Subcutaneous adipose tissue (tissue), 4 donors: ENCODE results near the gene MSH5. TPM values are rescaled to one million over a fixed set of nuclear protein-coding genes. Genes with fewer than 3 reads are reported as not detected.

Source experiments
- CTCF ChIP-seq: fragments of 450-650 bp; IDR thresholded peaks from one replicate; pipeline ENCODE4 v1.5.1; 2016; ENCODE audit warnings: low read depth, mild to moderate bottlenecking, control low read depth, antibody characterized with exemption, moderate library complexity
- total RNA-seq, 4 donors: library from RNA; depleted of rRNA; stranded (reverse); fragments of >200 nt; gene quantifications; one replicate each; pipeline ENCODE4 v1.1.0, GENCODE V29; 2016

The MSH5 gene
- total RNA-seq, 4 donors from 2014 or later, result 7.5 to 24.5 (median 9.0) TPM

DNA sequence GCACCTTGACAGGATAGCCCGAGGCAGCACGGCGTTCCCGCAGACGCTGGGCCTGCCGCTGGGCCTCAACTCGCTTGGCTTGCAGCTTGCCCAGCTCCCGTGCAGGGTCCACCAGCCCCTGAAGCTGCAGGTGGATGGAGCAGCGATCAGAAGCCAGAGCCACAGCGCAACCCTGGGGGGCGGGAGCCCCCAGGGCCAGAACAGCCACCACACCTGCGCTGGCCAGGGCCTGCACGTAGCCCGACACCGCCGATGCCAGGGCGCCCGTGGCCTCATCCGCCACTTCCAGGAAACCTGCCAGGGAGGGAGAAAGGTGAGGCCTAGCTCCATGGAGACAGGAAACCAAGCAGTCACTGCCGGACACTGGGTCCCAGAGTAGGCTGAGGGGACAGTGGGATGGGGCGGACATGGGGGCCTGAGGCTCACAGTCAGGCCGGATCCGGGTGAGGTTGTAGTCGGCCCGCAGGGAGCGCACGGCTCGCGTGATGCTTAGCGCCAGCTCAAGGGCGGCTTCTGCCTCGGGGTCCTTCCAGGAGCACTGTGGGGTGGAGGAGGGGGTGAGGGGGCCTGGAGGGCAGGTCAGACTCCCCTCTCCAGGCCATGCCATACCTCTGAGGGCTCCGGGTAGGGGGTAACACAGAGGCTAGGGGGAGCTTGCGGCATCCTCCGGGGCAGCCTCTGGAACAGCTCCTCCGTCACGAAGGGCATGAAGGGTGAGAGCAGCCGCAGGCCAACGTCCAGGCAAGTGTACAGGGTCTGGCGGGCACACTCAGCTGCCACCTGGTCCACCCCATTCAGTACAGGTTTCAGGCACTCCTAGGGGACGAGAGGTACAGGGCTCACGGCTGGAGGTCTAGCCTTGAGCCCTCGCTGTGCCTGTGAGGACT lies 39.4 kb downstream of the MSH5 start:
- TF ChIP-seq CTCF, result no peak

DNA sequence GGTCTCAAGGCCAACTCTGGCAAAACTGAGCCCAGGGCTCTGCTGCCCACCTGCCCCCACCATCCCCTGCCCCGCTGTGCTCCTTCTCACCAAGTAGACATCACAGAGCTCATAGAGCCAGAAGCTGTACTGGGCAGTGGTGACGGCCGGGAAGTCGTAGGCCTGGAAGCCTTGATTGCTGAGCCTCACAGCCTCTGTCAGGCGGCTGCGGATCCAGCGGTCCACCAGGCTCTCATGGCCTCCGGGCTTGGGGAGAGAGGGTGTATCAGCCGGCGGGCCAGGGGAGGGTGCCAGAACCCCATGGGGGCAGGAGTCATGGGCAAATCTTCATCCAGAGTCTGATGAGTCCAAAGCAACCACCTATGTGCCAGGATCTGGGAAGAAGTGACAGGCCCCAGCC lies 40.1 kb downstream of the MSH5 start:
- TF ChIP-seq CTCF, result no peak

GRCh38 chr6:31780507-31781243 lies 40.9 kb downstream of the MSH5 start:
- no peak for TF ChIP-seq CTCF

- TF ChIP-seq CTCF, result no peak
Observed at GRCh38 chr6:31781244-31782125, 41.7 kb downstream of the MSH5 start.

GRCh38 chr6:31782126-31782855 lies 42.5 kb downstream of the MSH5 start:
- no peak for TF ChIP-seq CTCF

DNA sequence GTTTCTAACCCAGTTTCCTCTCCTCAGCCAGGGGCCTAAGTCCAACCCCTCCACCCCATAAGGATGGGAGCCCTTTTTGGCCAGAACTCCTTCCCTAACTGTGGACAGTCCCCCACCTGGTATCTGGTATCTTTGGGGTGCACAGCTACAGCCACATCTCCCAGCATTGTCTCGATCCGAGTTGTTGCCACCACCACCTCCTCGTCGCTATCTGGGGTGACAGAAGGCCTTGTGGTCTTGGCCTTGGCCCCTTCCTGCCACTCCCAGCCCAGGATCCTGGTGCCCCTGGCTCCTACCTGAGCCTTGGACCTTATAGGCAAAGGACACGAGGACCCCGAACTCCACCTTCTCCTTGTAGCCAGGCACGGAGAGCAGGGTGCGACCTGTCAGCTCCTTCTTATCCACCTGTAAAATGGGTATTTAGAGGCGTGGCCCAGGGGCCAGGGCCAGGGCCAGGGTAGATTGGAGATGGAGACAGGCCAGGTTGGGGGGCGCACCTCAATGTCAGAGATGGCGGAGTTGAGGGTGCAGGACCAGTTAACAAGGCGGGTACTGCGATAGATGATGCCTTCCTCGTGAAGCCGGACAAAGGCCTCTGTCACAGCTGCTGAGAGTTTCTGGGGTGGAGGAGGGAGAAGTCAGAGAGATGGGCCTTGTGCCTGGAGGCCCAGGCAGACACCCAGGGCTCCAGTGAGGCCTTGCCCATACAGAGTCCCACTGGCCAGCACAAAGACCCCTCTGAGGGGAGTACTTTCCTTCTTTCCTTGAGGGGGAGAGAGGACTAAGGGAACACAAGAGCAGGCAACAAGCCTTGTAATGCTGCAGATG lies 44.5 kb downstream of the MSH5 start:
- TF ChIP-seq CTCF, result no peak
